ENCODE data around the gene TTPAL.

DNA sequence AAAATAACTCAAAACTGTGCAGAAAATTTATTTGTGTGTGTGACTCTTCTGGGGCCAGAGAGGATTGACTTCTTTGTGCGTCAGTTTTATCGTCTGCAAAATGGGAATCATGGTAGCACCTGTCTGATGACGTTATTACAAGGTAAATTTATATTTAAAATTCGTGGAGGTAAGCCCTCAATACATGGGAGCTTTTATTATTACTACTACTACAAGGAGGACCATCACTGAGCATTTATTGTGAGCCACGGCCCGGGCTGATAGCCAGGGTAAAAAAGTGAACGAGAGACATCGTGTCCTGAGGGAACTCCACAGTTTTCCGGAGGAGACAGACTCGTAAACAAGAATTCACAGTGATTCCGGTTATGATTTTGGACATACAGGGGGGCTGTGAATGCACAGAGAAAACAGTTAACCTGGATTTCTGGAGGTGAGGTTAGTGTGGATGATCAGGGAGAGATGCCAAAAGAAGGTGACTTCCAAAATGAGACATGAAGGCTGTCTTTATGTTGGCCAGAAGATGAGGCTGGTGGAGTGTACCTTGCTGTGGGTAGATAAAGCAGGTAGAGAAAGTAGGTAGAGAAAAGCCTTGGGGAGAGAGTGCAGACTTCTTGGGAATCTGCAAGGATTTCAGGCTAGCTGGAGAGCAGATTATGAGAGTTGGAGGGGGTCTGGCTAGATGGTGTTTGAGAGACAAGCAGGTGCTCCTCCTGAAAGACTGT lies 56.7 kb downstream of the TTPAL start:
- TF ChIP-seq, protein P1, sequence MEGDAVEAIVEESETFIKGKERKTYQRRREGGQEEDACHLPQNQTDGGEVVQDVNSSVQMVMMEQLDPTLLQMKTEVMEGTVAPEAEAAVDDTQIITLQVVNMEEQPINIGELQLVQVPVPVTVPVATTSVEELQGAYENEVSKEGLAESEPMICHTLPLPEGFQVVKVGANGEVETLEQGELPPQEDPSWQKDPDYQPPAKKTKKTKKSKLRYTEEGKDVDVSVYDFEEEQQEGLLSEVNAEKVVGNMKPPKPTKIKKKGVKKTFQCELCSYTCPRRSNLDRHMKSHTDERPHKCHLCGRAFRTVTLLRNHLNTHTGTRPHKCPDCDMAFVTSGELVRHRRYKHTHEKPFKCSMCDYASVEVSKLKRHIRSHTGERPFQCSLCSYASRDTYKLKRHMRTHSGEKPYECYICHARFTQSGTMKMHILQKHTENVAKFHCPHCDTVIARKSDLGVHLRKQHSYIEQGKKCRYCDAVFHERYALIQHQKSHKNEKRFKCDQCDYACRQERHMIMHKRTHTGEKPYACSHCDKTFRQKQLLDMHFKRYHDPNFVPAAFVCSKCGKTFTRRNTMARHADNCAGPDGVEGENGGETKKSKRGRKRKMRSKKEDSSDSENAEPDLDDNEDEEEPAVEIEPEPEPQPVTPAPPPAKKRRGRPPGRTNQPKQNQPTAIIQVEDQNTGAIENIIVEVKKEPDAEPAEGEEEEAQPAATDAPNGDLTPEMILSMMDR (IDR thresholded peaks at IDR 0.05): no peak
- no peak for TF ChIP-seq POLR2A (IDR thresholded peaks at IDR 0.05)
